Omental fat pad (tissue), 4 donors: ENCODE results near the gene CPD. TPM values are rescaled to one million over a fixed set of nuclear protein-coding genes. Genes with fewer than 3 reads are reported as not detected.
"Not testable (repeated sequence)": the region's sequence is repeated elsewhere in the genome, so short reads cannot be mapped to it uniquely, and the experiment has no call there.

Experiments used
- ATAC-seq: fragments of 150-250 bp; one replicate; pipeline ENCODE4 v1.9.1; 2016; ENCODE audit warnings: mild to moderate bottlenecking, moderate library complexity; ENCODE audit not compliant: low FRiP score
- DNase-seq: peaks from one replicate; pipeline ENCODE4 v3.0.0-alpha.2; 2019; ENCODE audit warnings: low spot score
- CTCF ChIP-seq, 3 donors: fragments of 450-650 bp; IDR thresholded peaks; one replicate each; pipeline ENCODE4 v1.5.1; 2016 to 2017; ENCODE audit warnings: antibody characterized with exemption in 3 of 3, mild to moderate bottlenecking in 3 of 3, moderate library complexity in 2 of 3
- total RNA-seq, 4 donors: library from RNA; depleted of rRNA; stranded (reverse); fragments of >200 nt; gene quantifications; one replicate each; pipeline ENCODE4 v1.1.0, GENCODE V29; 2016

The CPD gene
- total RNA-seq, 4 donors from 2014 or later, result 57.2 to 101 (median 82.2) TPM

- ATAC-seq, result no peak
- no peak for TF ChIP-seq CTCF (IDR thresholded peaks at IDR 0.05)
- DNase-seq, result no peak
Measured at GRCh38 chr17:30345527-30346075, 33.1 kb upstream of the CPD start.

GRCh38 chr17:30346221-30346795 is 32.4 kb upstream of the CPD start:
- no peak for TF ChIP-seq CTCF (IDR thresholded peaks at IDR 0.05)
- DNase-seq (no peak), ATAC-seq (no peak)

- ATAC-seq (no peak), DNase-seq (no peak)
- no peak for TF ChIP-seq CTCF (IDR thresholded peaks at IDR 0.05)
Measured at GRCh38 chr17:30347488-30347887, 31.2 kb upstream of the CPD start.

- DNase-seq (no peak), ATAC-seq (no peak)
- TF ChIP-seq CTCF (IDR thresholded peaks at IDR 0.05), result no peak
Measured at GRCh38 chr17:30349252-30349651, 29.5 kb upstream of the CPD start.

DNA sequence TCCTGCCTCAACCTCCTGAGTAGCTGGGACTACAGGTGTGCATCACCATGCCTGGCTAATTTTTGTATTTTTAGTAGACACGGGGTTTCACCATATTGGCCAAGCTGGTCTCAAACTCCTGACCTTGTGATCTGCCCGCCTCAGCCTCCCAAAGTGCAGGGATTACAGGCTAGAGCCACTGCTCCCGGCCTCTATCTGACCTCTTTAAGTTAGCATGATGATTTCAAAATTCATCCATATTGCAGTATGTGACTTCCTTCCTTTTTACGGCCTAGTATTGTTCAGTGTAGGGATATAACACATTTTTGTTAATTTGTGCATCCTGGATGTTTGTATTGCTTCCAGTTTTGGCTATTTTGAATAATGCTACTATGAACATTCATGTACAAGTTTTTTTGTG is 27.5 kb upstream of the CPD start:
- not testable (repeated sequence) for DNase-seq, ATAC-seq

- ATAC-seq (no peak), DNase-seq (no peak)
- TF ChIP-seq CTCF (IDR thresholded peaks at IDR 0.05), result no peak
Measured at GRCh38 chr17:30351735-30352134, 27.0 kb upstream of the CPD start.

DNA sequence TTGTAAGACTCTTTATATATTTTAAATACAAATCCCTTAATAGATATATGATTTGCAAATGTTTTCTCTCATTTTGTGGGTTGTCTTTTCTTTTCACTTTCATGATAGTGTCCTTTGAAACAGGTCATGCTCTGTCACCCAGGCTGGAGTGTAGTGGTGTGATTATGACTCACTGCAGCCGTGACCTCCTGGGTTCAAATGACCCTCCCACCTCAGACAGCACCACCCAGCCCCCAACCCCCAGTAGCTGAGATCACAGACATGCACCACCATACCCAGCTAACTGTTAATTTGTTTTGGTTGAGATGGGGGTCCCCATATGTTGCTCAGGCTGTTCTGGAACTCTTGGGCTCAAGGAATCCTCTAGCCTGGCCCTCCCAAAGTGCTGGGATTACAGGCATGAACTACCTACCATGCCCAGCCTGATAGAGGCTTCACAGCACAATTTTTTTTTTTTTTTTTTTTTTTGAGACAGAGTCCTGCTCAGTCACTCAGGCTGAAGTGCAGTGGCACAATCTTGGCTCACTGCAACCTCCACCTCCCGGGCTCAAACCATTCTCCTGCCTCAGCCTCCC is 26.4 kb upstream of the CPD start:
- no peak for DNase-seq
- no peak for ATAC-seq
- TF ChIP-seq CTCF (IDR thresholded peaks at IDR 0.05), result no peak
